Measurements from ENCODE around the gene UBE2S.

UBE2S gene

DNA sequence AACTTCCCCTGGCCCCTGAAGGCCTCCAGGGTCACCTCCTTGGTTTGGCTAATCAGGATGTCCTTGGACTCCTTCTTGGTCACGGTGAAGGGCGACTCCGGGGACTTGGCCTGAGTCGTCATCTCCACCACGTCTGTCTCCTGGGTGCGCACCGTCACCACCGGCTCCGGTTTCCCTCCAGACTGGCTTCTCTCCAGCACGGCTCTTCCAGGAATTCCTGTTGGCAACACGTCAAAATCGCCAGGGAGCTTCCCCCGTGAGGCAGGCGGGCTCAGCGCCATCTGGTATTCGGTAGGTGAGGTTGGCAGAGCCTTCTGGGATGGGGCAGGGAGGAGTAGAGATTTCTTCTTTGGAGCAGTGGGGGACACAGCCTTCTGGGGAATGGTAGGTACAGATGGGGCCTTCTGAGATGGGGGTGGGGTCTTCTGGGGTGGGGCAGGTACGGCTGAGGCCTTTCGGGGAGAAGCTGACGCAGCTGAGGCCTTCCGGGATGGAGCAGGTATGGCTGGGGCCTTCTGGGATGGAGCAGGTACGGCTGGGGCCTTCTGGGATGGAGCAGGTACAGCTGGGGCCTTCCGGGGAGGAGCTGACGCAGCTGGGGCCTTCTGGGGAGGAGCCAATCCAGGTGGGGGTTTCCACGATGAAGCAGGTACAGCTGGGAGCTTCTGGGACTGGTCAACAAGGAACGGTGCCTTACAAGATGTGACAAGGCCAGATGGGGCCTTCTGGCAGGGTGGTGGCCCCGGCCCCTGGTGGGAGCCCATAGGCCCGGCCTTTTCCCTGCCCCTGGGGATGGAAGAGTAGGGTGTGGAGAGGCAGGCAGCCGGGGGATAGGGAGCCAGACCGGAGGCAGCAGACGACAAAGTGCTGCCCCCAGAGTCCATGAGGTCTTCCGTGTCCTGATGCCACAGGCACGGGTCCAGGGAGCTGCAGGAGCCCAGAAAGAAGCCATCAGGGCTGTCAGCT is 48.4 kb downstream of the UBE2S start:
- no peak for DNase-seq

DNA sequence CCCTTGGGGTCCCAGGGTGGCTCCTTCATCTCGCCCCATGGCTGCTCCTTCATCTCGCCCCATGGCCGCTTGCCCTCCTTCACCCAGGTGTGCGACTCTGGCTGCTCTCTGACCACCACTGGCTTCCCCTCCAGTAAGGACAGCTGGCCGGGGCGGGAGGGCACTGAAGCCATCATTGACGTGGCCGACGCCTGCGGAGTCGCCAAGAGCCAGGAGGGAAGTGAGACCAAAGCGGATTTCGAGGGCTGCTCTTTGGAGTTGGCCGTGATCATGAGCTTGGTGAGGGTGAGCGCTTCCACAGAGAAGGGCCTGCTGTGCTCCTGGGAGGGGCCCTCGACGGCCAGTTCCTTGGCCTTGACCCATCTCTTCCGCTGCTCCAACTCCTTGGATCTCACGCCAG is 49.1 kb downstream of the UBE2S start:
- DNase-seq, result no peak

DNA sequence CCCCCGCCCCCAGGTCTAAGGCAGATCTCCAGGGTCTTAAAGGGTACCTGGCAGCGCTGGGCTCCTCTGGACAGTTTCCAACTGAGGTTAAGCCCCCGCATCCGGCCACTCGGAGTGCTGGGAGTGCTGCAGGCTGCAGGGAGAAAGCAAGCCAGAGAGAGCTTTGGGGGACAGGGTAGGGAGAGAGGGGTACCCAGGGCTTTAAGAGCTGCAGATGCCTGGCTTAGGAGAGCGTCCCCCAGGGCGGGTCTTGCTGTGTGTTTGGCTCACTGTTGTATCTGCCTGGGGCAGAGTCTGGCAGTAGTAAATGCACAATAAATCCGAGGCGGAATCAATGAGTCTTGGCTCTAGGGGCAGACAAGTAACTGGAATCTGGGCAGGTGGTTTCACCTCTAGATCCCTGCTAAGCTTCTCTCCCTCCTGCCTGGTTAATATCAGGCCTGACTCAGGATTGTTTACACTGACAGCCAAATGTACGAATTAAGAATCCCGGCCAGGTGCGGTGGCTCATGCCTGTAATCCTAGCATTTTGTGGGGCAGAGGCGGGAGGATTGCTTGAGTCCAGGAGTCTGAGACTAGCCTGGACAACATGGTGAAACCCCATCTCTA is 52.3 kb downstream of the UBE2S start:
- no peak for DNase-seq

DNA sequence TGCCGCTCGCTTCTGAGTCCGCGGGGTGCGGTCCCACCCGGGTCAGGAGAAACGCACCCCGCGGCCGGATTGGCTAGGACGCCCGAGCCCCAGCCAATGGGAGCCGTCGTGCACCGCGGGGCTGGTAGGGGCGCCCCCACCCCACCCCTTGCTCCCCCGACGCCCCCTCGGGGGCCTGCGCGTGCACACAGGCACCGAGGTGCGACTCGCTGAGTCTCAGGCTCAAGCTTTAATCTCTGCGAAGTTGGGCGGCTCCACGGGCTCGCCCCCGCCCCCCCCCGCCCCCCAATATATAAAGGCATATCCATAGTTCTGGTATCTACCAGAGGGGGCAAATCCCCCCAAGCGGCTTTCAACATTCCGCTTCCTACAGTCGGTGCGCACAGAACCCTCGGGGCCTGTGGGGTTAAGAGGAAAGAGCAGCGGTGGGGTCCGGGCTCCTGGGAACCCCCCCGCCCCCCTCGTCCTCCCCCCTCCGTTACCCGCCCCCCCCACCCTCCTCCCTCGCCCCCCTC is 52.8 kb downstream of the UBE2S start, which contains the start of gene COX6B2:
COX6B2 (minus strand) TSS at position 22 of the 515 bp plus-strand sequence. CDS start 198 bp downstream, outside the sequence.
- no peak for DNase-seq

DNA sequence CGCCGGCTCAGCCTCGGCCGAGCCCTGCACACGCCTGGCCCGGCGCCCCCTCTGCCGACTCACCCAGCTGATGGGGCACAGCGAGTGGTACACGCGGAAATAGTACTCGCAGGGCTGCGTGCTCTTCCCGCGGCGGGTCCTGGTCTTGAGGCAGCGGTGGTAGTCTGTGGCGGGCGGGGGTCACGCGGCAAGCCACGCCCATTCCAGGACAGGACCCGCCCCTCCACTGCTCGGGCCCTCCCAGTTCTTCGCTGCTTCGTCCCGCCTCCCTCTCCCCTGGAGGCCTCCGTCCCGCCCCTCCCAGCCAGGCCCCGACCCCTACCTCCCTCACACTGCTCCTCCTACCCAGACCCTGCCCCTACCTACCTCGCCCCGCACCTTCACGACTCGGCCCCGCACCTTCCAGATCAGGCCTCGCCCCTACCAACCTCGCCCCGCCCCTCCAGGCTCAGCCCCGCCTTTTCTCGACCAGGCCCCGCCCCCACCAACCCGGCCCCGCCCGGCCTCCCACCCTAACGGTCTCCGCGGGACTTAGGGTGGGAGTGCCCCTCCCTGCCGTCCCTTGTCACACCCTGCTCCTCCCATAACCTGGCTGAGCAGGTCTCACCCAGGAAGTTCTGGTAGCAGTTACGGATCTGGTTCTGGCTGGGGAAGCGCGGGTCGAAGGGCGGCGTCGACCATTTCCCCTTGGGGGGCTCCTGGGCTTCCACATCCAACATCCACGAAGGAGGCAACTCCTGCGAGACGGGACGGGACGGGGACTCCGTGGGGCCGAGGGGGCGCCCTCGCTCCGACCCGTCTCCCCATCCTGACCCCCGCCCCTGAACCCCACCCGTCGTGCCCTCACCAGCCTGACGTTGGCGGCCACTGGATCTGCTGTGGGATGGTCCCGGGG is 53.5 kb downstream of the UBE2S start:
- peak; percentile 82 for DNase-seq

DNA sequence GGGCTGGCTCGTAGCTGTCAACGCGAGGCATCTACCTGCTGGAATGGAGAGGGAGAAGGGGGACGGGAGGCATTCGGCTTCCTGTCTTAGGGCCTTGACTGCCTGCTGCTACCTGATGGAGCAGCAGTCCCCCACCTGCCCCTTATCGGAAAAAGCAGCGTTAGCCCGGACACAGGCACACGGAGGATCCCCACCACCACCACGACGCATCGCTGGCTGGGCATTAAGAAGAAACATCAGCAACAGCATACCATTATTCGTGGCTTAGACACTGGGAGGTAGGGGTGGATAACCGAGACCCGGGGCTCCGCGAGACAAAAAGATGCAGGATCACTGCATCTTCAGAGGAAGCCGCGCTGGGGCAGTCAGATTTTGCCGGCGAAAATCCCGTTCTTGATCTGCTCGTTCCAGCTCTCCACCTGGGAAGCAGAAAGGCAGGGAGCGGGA is 54.2 kb downstream of the UBE2S start:
- no peak for DNase-seq

DNA sequence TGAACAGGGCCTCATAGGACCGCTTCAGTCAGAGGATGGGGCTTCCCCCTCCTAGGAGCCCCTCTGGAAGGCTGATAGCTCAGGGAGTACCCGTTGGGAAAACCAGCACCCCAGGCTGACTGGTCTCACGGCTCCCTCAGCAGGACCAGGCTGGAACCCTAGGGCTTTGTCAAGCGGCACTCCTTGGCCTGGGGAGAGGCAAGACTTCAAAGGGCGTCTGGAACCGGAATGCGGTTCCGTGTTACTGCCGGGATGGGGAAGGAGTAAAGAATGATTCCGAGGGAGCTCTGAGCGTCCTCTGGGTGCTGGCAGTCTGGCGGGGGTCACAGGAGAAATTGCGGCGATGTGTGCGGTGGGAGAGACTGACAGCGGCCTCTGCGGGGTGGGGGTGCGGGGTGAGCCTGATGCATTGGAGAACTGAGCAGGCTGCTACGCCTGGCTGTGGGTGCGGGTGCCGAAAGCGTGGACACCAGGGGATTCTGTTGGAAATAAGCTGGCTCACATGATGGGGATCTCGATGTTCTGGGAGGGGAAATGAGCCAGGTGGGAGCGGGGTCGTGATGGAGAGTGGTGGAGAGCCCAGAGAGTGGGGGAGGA is 54.9 kb downstream of the UBE2S start:
- no peak for DNase-seq

DNA sequence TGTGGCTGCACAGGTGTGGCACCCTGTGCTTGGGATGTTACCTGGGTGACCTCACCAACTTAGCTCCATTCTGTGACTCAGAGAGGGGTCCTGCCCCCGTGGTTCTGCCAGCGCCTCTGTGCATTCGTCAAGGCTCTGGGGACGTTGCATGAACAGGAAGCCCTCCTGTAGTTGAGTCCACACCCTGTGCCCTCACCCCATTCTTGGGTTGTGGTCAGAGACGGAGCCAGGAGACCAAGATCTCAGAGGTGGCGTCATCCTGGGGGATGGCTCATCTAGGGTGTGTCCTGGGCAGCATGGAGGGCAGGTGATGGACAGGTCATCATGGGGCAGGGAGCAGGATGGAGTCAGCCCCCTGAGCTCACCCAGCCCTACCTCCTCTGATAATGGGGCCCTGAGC is 55.5 kb downstream of the UBE2S start:
- no peak for DNase-seq

DNA sequence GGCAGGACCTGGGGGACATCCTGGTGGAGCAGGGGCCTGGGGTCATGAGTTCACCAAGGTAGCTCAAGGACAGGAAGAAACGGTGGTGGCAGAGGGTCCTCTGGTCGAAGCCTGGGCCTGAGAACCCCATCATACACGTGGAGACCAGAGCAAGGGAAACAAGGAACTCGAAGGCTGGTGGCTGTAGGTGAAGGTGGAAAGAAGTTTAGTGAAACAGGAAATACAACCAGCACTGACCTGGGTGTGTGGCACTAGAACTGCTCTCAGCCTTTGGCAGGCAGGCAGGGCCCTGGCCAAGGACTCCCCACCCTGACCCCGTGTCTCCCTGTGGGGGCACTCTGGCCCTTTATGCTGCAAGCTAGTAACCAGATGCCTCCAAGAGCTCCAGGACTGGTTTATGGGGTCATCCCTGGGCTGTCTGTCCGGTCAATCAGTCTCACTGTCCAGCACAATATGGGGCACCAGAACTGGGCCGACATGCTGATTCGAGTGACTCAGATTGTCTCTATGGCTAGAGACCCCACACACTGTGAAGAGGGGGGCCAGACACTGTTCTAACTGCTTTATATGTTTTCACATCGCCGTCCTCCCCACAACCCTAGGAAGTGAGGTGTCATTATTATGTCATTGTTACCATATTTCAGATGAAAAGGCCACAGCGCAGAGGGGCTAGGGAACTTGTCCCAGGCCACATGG is 56.8 kb downstream of the UBE2S start:
- DNase-seq, result no peak

All from islet precursor cell (in vitro differentiated cells).